NT2/D1 (cell line): ENCODE measurements around the gene NTN1.
"Not testable (repeated sequence)": the region's sequence is repeated elsewhere in the genome, so short reads cannot be mapped to it uniquely, and the experiment has no call there.

ENCODE experiments used
- DNase-seq: peaks from one replicate; pipeline ENCODE4 v3.0.0-alpha.2; 2011; ENCODE audit warnings: low read depth, low spot score
- H3K27me3 ChIP-seq: 2 replicates; pipeline ENCODE4 v1.6.0; 2011; ENCODE audit warnings: mild to moderate bottlenecking; ENCODE audit not compliant: insufficient read length, insufficient read depth
- H3K36me3 ChIP-seq: 2 replicates; pipeline ENCODE4 v1.6.1; 2011; ENCODE audit warnings: mild to moderate bottlenecking, low read length, mixed read lengths; ENCODE audit not compliant: insufficient read depth, insufficient read length
- H3K4me1 ChIP-seq: 2 replicates; pipeline ENCODE4 v1.5.1; 2011; ENCODE audit not compliant: insufficient read depth, insufficient read length
- H3K4me3 ChIP-seq: 2 replicates; pipeline ENCODE4 v1.5.1; 2011; ENCODE audit warnings: low read depth; ENCODE audit not compliant: insufficient read length
- H3K9ac ChIP-seq: 2 replicates; pipeline ENCODE4 v1.6.0; 2011; ENCODE audit warnings: low read depth; ENCODE audit not compliant: insufficient read length
- H3K9me3 ChIP-seq: 2 replicates; pipeline ENCODE4 v1.5.1; 2011; ENCODE audit warnings: mild to moderate bottlenecking, low read length; ENCODE audit not compliant: insufficient read depth
- SUZ12 ChIP-seq: IDR thresholded peaks from 2 replicates; pipeline ENCODE4 v1.6.1; 2011; ENCODE audit not compliant: insufficient read length, insufficient read depth; ENCODE audit errors: extremely low read depth
- YY1 ChIP-seq: IDR thresholded peaks from 2 replicates; pipeline ENCODE4 v1.6.1; 2011; ENCODE audit not compliant: insufficient read length, insufficient read depth
- ZNF274 ChIP-seq: IDR thresholded peaks from 2 replicates; pipeline ENCODE4 v1.6.1; 2011; ENCODE audit warnings: mild to moderate bottlenecking, low read depth, low read length

The NTN1 gene

DNA sequence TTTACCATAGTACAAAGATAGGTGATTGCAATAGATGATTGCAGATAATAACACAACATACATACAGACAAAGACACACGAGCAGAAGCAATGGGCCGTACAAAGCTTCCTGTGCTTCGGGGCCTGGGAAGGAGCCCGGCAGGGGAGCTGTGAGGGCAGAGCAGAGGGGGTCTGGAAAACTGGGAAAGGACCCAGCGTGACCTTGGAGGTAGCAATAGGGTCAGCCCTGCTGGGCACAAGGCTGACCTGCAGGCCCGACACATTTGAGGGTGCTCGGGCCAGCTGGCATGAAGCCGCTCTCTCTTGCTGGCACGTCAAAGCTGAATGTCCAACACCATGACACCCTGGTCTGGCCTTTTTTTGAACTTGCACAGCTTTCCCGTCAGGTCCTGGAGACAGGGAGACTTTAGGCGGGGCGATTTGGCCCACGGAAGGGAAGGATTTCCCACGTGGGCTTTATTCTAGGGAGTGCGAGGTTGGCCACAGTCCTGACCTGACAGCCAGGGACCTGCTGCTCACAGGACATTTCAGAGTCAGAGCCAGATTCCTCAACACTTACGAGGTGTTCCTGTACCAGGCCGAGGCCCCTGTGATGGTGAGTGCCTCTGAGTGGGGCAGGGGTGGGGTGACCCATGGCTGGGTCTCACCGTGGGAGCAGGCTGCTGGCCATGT is 83.2 kb downstream of the NTN1 start:
- DNase-seq: no peak
- TF ChIP-seq YY1: no peak
- TF ChIP-seq ZNF274: no peak
- no peak for TF ChIP-seq SUZ12
- no peak overlapping the region for H3K4me3 ChIP-seq
- H3K27me3 ChIP-seq: no peaks in the 10 kb centered on the region
- H3K4me1 ChIP-seq: no peaks in the 10 kb centered on the region
- no peaks in the 10 kb centered on the region for H3K36me3 ChIP-seq
- H3K9ac ChIP-seq: no peak overlapping the region
- H3K9me3 ChIP-seq: 0 out of 2 replicates have a peak, but pooled peaks cover 7% of the 10 kb centered on the region

- DNase-seq: no peak
- no peaks in the 10 kb centered on the region for H3K36me3 ChIP-seq
- H3K27me3 ChIP-seq: no peaks in the 10 kb centered on the region
- no peaks in the 10 kb centered on the region for H3K4me1 ChIP-seq
- 0 out of 2 replicates have a peak, but pooled peaks cover 7% of the 10 kb centered on the region for H3K9me3 ChIP-seq
- no peak for TF ChIP-seq SUZ12
- TF ChIP-seq ZNF274: no peak
- TF ChIP-seq YY1: no peak
- no peak overlapping the region for H3K4me3 ChIP-seq
- no peak overlapping the region for H3K9ac ChIP-seq
Measured at GRCh38 chr17:9105068-9105868, 84.0 kb downstream of the NTN1 start.

GRCh38 chr17:9106278-9106677 is 85.0 kb downstream of the NTN1 start:
- H3K27me3 ChIP-seq, DNase-seq, H3K9me3 ChIP-seq, H3K4me3 ChIP-seq, H3K4me1 ChIP-seq, H3K9ac ChIP-seq, H3K36me3 ChIP-seq: not testable (repeated sequence)

GRCh38 chr17:9107527-9107926 is 86.2 kb downstream of the NTN1 start:
- Histone ChIP-seq H3K9ac (no peak overlapping the region), H3K9me3 (no peaks in the 10 kb centered on the region), H3K27me3 (no peaks in the 10 kb centered on the region), H3K36me3 (no peaks in the 10 kb centered on the region), H3K4me3 (no peak overlapping the region), H3K4me1 (no peaks in the 10 kb centered on the region)
- no peak for DNase-seq
- no peak for TF ChIP-seq SUZ12
- TF ChIP-seq YY1: no peak
- no peak for TF ChIP-seq ZNF274

- DNase-seq: no peak
- H3K4me3 ChIP-seq: no peak overlapping the region
- H3K9me3 ChIP-seq: no peaks in the 10 kb centered on the region
Measured at GRCh38 chr17:9108146-9108545, 86.8 kb downstream of the NTN1 start.

GRCh38 chr17:9109933-9110332 is 88.6 kb downstream of the NTN1 start:
- TF ChIP-seq SUZ12: no peak
- no peak for TF ChIP-seq ZNF274
- no peak for TF ChIP-seq YY1
- no peak overlapping the region for H3K4me3 ChIP-seq
- H3K27me3 ChIP-seq: no peaks in the 10 kb centered on the region
- H3K9ac ChIP-seq: no peak overlapping the region
- no peaks in the 10 kb centered on the region for H3K36me3 ChIP-seq
- no peak for DNase-seq
- no peaks in the 10 kb centered on the region for H3K9me3 ChIP-seq
- H3K4me1 ChIP-seq: no peaks in the 10 kb centered on the region

More at GRCh38 chr17:9108146-9108545, 86.8 kb downstream of the NTN1 start:
- Histone ChIP-seq H3K9ac (no peak overlapping the region), H3K27me3 (no peaks in the 10 kb centered on the region), H3K4me1 (no peaks in the 10 kb centered on the region), H3K36me3 (no peaks in the 10 kb centered on the region)
- TF ChIP-seq SUZ12 (no peak), ZNF274 (no peak), YY1 (no peak)

DNA sequence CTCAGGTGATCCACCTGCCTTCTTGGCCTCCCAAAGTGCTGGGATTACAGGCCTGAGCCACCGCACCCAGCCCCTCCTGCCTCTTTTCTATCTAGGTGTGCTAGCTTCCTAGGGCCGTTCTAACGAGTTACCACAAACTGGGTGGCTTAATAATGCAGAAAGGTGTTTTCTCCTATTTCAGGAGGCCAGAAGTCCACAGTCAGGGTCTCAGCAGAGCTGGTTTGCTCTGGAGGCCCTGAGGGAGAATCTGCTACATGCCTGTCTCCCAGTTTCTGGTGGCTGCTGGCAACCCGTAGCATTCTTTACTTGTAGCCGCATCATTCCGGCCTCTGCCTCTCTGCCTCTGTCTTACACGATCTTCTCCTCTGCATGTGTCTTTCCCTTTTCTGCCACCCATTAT is 89.2 kb downstream of the NTN1 start:
- no peaks in the 10 kb centered on the region for H3K27me3 ChIP-seq
- no peak overlapping the region for H3K4me3 ChIP-seq
- no peaks in the 10 kb centered on the region for H3K9me3 ChIP-seq
- H3K4me1 ChIP-seq: no peaks in the 10 kb centered on the region
- no peak for DNase-seq
- H3K36me3 ChIP-seq: no peaks in the 10 kb centered on the region
- TF ChIP-seq SUZ12 (no peak), YY1 (no peak), ZNF274 (no peak)
- H3K9ac ChIP-seq: no peak overlapping the region
